ENCODE measurements around the gene SHTN1. TPM values are rescaled to one million over a fixed set of nuclear protein-coding genes. Genes with fewer than 3 reads are reported as not detected.

SHTN1 gene
- total and polyA plus RNA-seq, 2 donors (not counting 3 experiments of a cell fraction or from before 2014, with no cell fraction given), result 4.8 to 36.5 TPM

DNA sequence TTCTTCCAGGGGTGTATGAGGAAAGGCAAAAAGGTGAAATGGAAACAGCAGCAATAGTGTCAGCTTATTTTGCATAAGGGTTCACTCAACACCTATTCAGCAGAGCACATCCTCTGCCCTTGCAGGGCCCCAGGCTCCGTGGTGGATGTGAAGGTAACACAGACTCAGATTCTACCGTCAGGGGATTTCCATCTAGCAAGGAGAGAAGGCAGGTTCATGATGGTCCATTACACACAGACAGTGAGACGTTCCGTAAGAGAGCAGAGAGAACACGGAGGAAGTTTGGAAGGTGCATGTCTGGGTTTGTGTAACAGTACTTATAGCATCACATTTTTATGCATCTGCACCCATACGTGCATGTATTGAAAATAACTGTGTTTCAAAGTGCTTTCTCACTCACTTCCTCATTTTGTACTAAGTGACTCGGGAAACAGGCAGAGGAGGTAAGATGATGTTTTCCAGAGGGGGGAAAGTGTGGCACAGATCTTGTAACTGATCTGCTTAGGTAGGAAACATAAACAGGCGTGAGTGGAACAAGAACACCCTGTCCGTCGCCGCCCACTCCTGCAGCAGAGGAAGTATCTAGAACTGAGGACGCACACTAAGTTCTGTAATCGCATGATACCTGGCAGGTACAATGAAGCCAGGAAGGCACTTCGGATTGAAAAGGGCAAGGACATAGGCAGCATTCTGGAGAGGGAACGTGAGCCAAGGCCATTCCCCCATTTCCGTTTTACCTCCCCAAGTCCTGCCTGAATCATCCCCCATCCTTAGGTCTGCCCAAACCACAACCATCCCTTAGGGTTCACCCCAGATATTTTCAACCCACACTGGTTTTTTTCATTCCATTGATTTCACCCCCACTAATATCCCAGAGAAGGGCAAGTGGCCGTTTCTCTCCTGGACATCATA, 156.7 kb downstream of the SHTN1 start:
- Histone ChIP-seq H3K9me1 (replicated peaks; ENCODE audit: control insufficient read depth, extremely low read depth, insufficient read depth, low read length) (no peaks in the 10 kb centered on the region), H3K27ac (ENCODE audit: insufficient read depth, low read depth, low read length) (no peak overlapping the region), H3K4me2 (ENCODE audit: insufficient read depth, low read length) (peak overlapping the region; percentile 18), H3K4me1 (ENCODE audit: control insufficient read depth, extremely low read depth, insufficient read depth, low read length) (peaks cover 2% of the 10 kb centered on the region), H3K79me2 (ENCODE audit: control insufficient read depth, insufficient read depth, low read length) (no peaks in the 10 kb centered on the region), H3K36me3 (ENCODE audit: control insufficient read depth in 2 of 2, extremely low read depth in 1 of 2, insufficient read depth in 2 of 2, low read length in 2 of 2) (no peaks in the 10 kb centered on the region), H2AFZ (ENCODE audit: low read depth, low read length) (peak overlapping the region; percentile 88), H3K4me3 (replicated peaks in 1 of 3; ENCODE audit: insufficient read depth in 1 of 3, low read depth in 1 of 3, low read length in 3 of 3) (peak overlapping the region in 2 of 3 experiments; percentile 37 to 64), H3K9ac (replicated peaks; ENCODE audit: extremely low read depth, insufficient read depth, low read length) (peak overlapping the region; percentile 25), H3K9me3 (replicated peaks; ENCODE audit: control insufficient read depth, insufficient read depth, low read length) (no peaks in the 10 kb centered on the region), H3K27me3 (ENCODE audit: control insufficient read depth in 2 of 2, insufficient read depth in 2 of 2, low read length in 2 of 2) (peaks cover 17 to 20% of the 10 kb centered on the region in 2 experiments), H4K20me1 (replicated peaks; ENCODE audit: control insufficient read depth, extremely low read depth, insufficient read depth, low read length) (no peaks in the 10 kb centered on the region)
- CTCF ChIA-PET, result interaction anchor here (0.7 to 1.7 kb wide), 12 partner anchors 8 to 327 kb away, joined by 3 to 8 read pairs (median 4); no protein-coding TSS in a partner anchor
- no TSS peak for BruUV-seq (replicated peaks)
- FAIRE-seq (no peak), DNase-seq (ENCODE audit: low read depth, low spot score) (no peak)
- intact Hi-C loops (cut with micrococcal nuclease), result loop anchor here (2.0 to 5.0 kb wide), 2 partner anchors 41 to 99 kb away; no protein-coding TSS in a partner anchor
- POLR2A ChIA-PET, result no interaction called here
- TF ChIP-seq, protein P1, sequence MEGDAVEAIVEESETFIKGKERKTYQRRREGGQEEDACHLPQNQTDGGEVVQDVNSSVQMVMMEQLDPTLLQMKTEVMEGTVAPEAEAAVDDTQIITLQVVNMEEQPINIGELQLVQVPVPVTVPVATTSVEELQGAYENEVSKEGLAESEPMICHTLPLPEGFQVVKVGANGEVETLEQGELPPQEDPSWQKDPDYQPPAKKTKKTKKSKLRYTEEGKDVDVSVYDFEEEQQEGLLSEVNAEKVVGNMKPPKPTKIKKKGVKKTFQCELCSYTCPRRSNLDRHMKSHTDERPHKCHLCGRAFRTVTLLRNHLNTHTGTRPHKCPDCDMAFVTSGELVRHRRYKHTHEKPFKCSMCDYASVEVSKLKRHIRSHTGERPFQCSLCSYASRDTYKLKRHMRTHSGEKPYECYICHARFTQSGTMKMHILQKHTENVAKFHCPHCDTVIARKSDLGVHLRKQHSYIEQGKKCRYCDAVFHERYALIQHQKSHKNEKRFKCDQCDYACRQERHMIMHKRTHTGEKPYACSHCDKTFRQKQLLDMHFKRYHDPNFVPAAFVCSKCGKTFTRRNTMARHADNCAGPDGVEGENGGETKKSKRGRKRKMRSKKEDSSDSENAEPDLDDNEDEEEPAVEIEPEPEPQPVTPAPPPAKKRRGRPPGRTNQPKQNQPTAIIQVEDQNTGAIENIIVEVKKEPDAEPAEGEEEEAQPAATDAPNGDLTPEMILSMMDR (IDR thresholded peaks at IDR 0.05; ENCODE audit: extremely low read depth in 1 of 2, insufficient read depth in 1 of 2, low read depth in 1 of 2, low read length in 2 of 2), result no peak
- TF ChIP-seq, protein P2, sequence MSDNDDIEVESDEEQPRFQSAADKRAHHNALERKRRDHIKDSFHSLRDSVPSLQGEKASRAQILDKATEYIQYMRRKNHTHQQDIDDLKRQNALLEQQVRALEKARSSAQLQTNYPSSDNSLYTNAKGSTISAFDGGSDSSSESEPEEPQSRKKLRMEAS (IDR thresholded peaks at IDR 0.05; ENCODE audit: insufficient read depth, insufficient read length), result no peak
- TF ChIP-seq FOS (IDR thresholded peaks at IDR 0.05; ENCODE audit: borderline replicate concordance, insufficient read depth, low read length), result no peak
- dilution Hi-C loops (cut with MboI; ENCODE audit: extremely low pct_ligation_motif_present, low sequenced_read_pairs), result no loop called here
